Neural crest cell (in vitro differentiated cells): Measurements from ENCODE around the gene TEX22. TPM values are rescaled to one million over a fixed set of nuclear protein-coding genes. Genes with fewer than 3 reads are reported as not detected.

Source experiments
- DNase-seq: peaks from one replicate; pipeline ENCODE4 v3.0.0; 2021; ENCODE audit warnings: low read depth, mixed read lengths, low spot score
- H3K27ac Mint-ChIP-seq: one replicate; pipeline ENCODE4 v1.8.0; 2021; ENCODE audit warnings: mild to moderate bottlenecking, mixed read lengths; ENCODE audit not compliant: unreplicated experiment
- H3K27me3 Mint-ChIP-seq: 2 replicates; pipeline ENCODE4 v1.8.0; 2021; ENCODE audit warnings: low read depth, mild to moderate bottlenecking, mixed read lengths
- H3K36me3 Mint-ChIP-seq: 2 replicates; pipeline ENCODE4 v1.8.0; 2021; ENCODE audit warnings: low read depth, mild to moderate bottlenecking, mixed read lengths
- H3K4me1 Mint-ChIP-seq: 2 replicates; pipeline ENCODE4 v1.8.0; 2021; ENCODE audit warnings: mixed read lengths
- H3K4me3 Mint-ChIP-seq: one replicate; pipeline ENCODE4 v1.8.0; 2021; ENCODE audit warnings: mild to moderate bottlenecking, mixed read lengths
- H3K9me3 Mint-ChIP-seq: 2 replicates; pipeline ENCODE4 v1.8.0; 2021; ENCODE audit warnings: mixed read lengths
- CTCF ChIP-seq: fragments of 200-600 bp; sonication (generic); conservative IDR thresholded peaks from 2 replicates; pipeline ENCODE4 v1.5.0; 2021; ENCODE audit warnings: antibody characterized with exemption, mild to moderate bottlenecking
- total RNA-seq: library from RNA; stranded (reverse); gene quantifications from 2 replicates; pipeline ENCODE4 v1.2.1, GENCODE V29; 2021

TEX22 gene
- total RNA-seq, 1 donor from 2014 or later, result 5.2 TPM

- Mint-ChIP-seq H3K27ac (no peak overlapping the region), H3K9me3 (no peaks in the 10 kb centered on the region), H3K4me1 (peaks cover 3% of the 10 kb centered on the region), H3K27me3 (no peaks in the 10 kb centered on the region), H3K4me3 (no peak overlapping the region), H3K36me3 (no peaks in the 10 kb centered on the region)
- peak; percentile 90 for TF ChIP-seq CTCF
- DNase-seq, result peak; percentile 87
Measured at GRCh38 chr14:105351920-105352851, 46.2 kb upstream of the TEX22 start.

- Mint-ChIP-seq H3K9me3 (no peaks in the 10 kb centered on the region), H3K27me3 (no peaks in the 10 kb centered on the region), H3K36me3 (no peaks in the 10 kb centered on the region), H3K4me3 (no peak overlapping the region), H3K4me1 (peaks cover 3% of the 10 kb centered on the region), H3K27ac (no peak overlapping the region)
- TF ChIP-seq CTCF, result no peak
- no peak for DNase-seq
Measured at GRCh38 chr14:105353136-105353535, 45.2 kb upstream of the TEX22 start.

GRCh38 chr14:105354541-105354940, 43.8 kb upstream of the TEX22 start:
- no peaks in the 10 kb centered on the region for H3K9me3 Mint-ChIP-seq
- H3K4me3 Mint-ChIP-seq, result no peak overlapping the region
- no peaks in the 10 kb centered on the region for H3K27me3 Mint-ChIP-seq
- H3K4me1 Mint-ChIP-seq, result peaks cover 3% of the 10 kb centered on the region
- H3K36me3 Mint-ChIP-seq, result no peaks in the 10 kb centered on the region
- no peak for DNase-seq
- TF ChIP-seq CTCF, result no peak
- no peak overlapping the region for H3K27ac Mint-ChIP-seq

GRCh38 chr14:105355049-105355575, 43.2 kb upstream of the TEX22 start:
- no peak for TF ChIP-seq CTCF
- H3K27me3 Mint-ChIP-seq, result no peaks in the 10 kb centered on the region
- H3K27ac Mint-ChIP-seq, result no peak overlapping the region
- H3K4me1 Mint-ChIP-seq, result peaks cover 3% of the 10 kb centered on the region
- DNase-seq, result no peak
- H3K4me3 Mint-ChIP-seq, result no peak overlapping the region
- no peaks in the 10 kb centered on the region for H3K9me3 Mint-ChIP-seq
- H3K36me3 Mint-ChIP-seq, result no peaks in the 10 kb centered on the region

- H3K9me3 Mint-ChIP-seq, result no peaks in the 10 kb centered on the region
- H3K27ac Mint-ChIP-seq, result no peak overlapping the region
- no peaks in the 10 kb centered on the region for H3K27me3 Mint-ChIP-seq
- TF ChIP-seq CTCF, result no peak
- H3K4me1 Mint-ChIP-seq, result peaks cover 3% of the 10 kb centered on the region
- no peaks in the 10 kb centered on the region for H3K36me3 Mint-ChIP-seq
- DNase-seq, result no peak
- no peak overlapping the region for H3K4me3 Mint-ChIP-seq
Measured at GRCh38 chr14:105355850-105356604, 42.3 kb upstream of the TEX22 start.
